CD14-positive monocyte (primary cell): ENCODE results near the gene KLLN. TPM values are rescaled to one million over a fixed set of nuclear protein-coding genes. Genes with fewer than 3 reads are reported as not detected.
"Not testable (repeated sequence)": the region's sequence is repeated elsewhere in the genome, so short reads cannot be mapped to it uniquely, and the experiment has no call there.

Experiments
- DNase-seq, 3 donors: peaks; one replicate each; pipeline ENCODE4 v3.0.0-alpha.2; 2011 to 2022
- H2AFZ ChIP-seq: 2 replicates; pipeline ENCODE4 v1.6.0; 2012; ENCODE audit warnings: mild to moderate bottlenecking, low read depth, low read length, inconsistent platforms; ENCODE audit not compliant: insufficient read depth, poor library complexity, severe bottlenecking
- H3K27ac ChIP-seq, 2 donors: 1 replicate in 1 of 2; 2 replicates in 1 of 2; pipeline ENCODE4 v1.5.1; 2012 to 2013; ENCODE audit warnings: low read length in 2 of 2, control low read depth in 1 of 2, inconsistent platforms in 1 of 2, low read depth in 1 of 2, mild to moderate bottlenecking in 1 of 2
- H3K27me3 ChIP-seq, 2 donors: one replicate each; pipeline versions ENCODE4 v1.6.0 to v1.6.1; 2011 to 2013; ENCODE audit warnings: low read length in 2 of 2; ENCODE audit not compliant: control insufficient read depth in 2 of 2, insufficient read depth in 2 of 2
- H3K36me3 ChIP-seq, 2 donors: replicated peaks in 1 of 2; 1 replicate in 1 of 2; 2 replicates in 1 of 2; pipeline versions ENCODE4 v1.5.1 to v1.6.1; 2012 to 2013; ENCODE audit warnings: low read length in 2 of 2, control low read depth in 1 of 2, inconsistent platforms in 1 of 2, mild to moderate bottlenecking in 1 of 2; ENCODE audit not compliant: insufficient read depth in 2 of 2, control insufficient read depth in 1 of 2
- H3K4me1 ChIP-seq, 2 donors: 1 replicate in 1 of 2; 2 replicates in 1 of 2; pipeline versions ENCODE4 v1.5.1 to v1.6.1; 2012 to 2013; ENCODE audit warnings: low read length in 2 of 2, control low read depth in 1 of 2, inconsistent platforms in 1 of 2, mild to moderate bottlenecking in 1 of 2, moderate library complexity in 1 of 2; ENCODE audit not compliant: insufficient read depth in 2 of 2, control insufficient read depth in 1 of 2
- H3K4me2 ChIP-seq: replicated peaks from 2 replicates; pipeline ENCODE3; 2012; ENCODE audit warnings: low read length, moderate library complexity, mild to moderate bottlenecking; ENCODE audit not compliant: poor library complexity, severe bottlenecking; ENCODE audit errors: extremely low read depth
- H3K4me3 ChIP-seq, 3 experiments: fragments of 200-600 bp in 1 of 3; sonication (generic) in 1 of 3; replicated peaks in 1 of 3; 1 replicate in 2 of 3; 2 replicates in 1 of 3; pipeline ENCODE4 v1.5.1; 2011 to 2013; ENCODE audit warnings: low read length in 3 of 3, mild to moderate bottlenecking in 3 of 3, control low read depth in 2 of 3, low read depth in 2 of 3, inconsistent platforms in 1 of 3, moderate library complexity in 1 of 3
- H3K79me2 ChIP-seq: 2 replicates; pipeline ENCODE4 v1.6.0; 2012; ENCODE audit warnings: mild to moderate bottlenecking, control low read depth, inconsistent platforms, low read length, moderate library complexity; ENCODE audit not compliant: insufficient read depth
- H3K9ac ChIP-seq: 2 replicates; pipeline ENCODE4 v1.6.0; 2017; ENCODE audit warnings: low read length, mild to moderate bottlenecking; ENCODE audit not compliant: insufficient read depth, poor library complexity, severe bottlenecking
- H3K9me3 ChIP-seq, 2 donors: replicated peaks in 1 of 2; 1 replicate in 1 of 2; 2 replicates in 1 of 2; pipeline versions ENCODE4 v1.5.1 to v1.6.1; 2012 to 2013; ENCODE audit warnings: low read length in 2 of 2, control low read depth in 1 of 2; ENCODE audit not compliant: control insufficient read depth in 1 of 2, insufficient read depth in 1 of 2
- H4K20me1 ChIP-seq: 2 replicates; pipeline ENCODE4 v1.6.0; 2012; ENCODE audit warnings: mild to moderate bottlenecking, low read length, control low read depth, moderate library complexity; ENCODE audit not compliant: insufficient read depth
- H3K27ac Mint-ChIP-seq, 7 donors: one replicate each; pipeline ENCODE4 v1.8.0; 2020; ENCODE audit warnings: mild to moderate bottlenecking in 7 of 7, mixed read lengths in 7 of 7, moderate library complexity in 6 of 7, inconsistent platforms in 2 of 7
- H3K27me3 Mint-ChIP-seq, 3 donors: one replicate each; pipeline ENCODE4 v1.8.0; 2021 to 2022; ENCODE audit warnings: low read depth in 3 of 3, mild to moderate bottlenecking in 3 of 3, mixed read lengths in 3 of 3, moderate library complexity in 3 of 3, inconsistent platforms in 1 of 3
- H3K36me3 Mint-ChIP-seq, 2 donors: one replicate each; pipeline ENCODE4 v1.8.0; 2020; ENCODE audit warnings: mixed read lengths in 2 of 2, inconsistent platforms in 1 of 2, mild to moderate bottlenecking in 1 of 2
- H3K4me1 Mint-ChIP-seq: one replicate; pipeline ENCODE4 v1.8.0; 2020; ENCODE audit warnings: mild to moderate bottlenecking, mixed read lengths
- H3K4me3 Mint-ChIP-seq, 2 donors: one replicate each; pipeline ENCODE4 v1.8.0; 2020; ENCODE audit warnings: mild to moderate bottlenecking in 2 of 2, mixed read lengths in 2 of 2, moderate library complexity in 1 of 2
- H3K9me3 Mint-ChIP-seq, 7 donors: one replicate each; pipeline ENCODE4 v1.8.0; 2020 to 2022; ENCODE audit warnings: mixed read lengths in 7 of 7, mild to moderate bottlenecking in 6 of 7, moderate library complexity in 6 of 7, inconsistent platforms in 2 of 7
- WGBS: methylation state at CpG from one replicate; pipeline ENCODE4 v1.1.5; 2013; ENCODE audit warnings: missing lambda C conversion rate; ENCODE audit not compliant: insufficient coverage; 5-methylcytosine and 5-hydroxymethylcytosine counted together
- intact Hi-C, 2 donors: fragments of 100-400 bp; cut with micrococcal nuclease; formaldehyde crosslinking; loops; one replicate each; pipeline versions ENCODE4 v1.15.0 to v1.15.1; 2023
- polyA plus RNA-seq, 3 donors: library from polyadenylated mRNA; depleted of rRNA in 1 of 3; unstranded in 2 of 3; stranded (reverse) in 1 of 3; fragments of 300-500 nt in 2 of 3; fragments of >200 nt in 1 of 3; fragmentation: Illumina TruSeq in 2 of 3; gene quantifications; 1 replicate in 2 of 3; 2 replicates in 1 of 3; pipeline ENCODE4 v1.2.3, GENCODE V29; 2012 to 2021
- TF ChIP-seq, protein P1 (sequence below): fragments of 200-600 bp; IDR thresholded peaks from one replicate; pipeline ENCODE4 v1.8.0; 2022; ENCODE audit warnings: antibody characterized with exemption, mild to moderate bottlenecking

KLLN gene
- polyA plus RNA-seq, 3 donors, result 0.11 to 0.23 (median 0.12) TPM

DNA sequence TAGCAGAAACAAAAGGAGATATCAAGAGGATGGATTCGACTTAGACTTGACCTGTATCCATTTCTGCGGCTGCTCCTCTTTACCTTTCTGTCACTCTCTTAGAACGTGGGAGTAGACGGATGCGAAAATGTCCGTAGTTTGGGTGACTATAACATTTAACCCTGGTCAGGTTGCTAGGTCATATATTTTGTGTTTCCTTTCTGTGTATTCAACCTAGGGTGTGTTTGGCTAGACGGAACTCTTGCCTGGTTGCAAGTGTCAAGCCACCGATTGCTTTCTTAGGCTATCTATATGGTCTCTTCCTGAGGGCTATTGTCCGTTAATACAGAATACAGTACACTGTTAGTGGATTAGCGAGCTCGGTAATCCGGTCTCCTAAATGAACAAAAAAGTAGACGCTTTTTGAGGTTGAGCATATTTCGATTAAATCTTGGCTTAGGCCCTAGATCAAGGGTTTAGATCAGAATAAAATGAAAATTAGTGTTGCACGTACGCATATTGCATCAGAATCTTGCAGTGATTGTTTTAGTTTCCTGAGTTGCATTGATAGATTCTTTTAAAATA, 1.2 kb upstream of the KLLN start:
- Histone ChIP-seq H3K27me3 (no peaks in the 10 kb centered on the region), H3K79me2 (peaks cover 64% of the 10 kb centered on the region), H3K4me3 (peak overlapping the region; percentile 81 to 97 (median 86)), H3K27ac (peak overlapping the region; percentile 89 to 93), H3K9ac (peak overlapping the region; percentile 83), H2AFZ (peak overlapping the region; percentile 93), H3K4me1 (peaks cover 21 to 57% of the 10 kb centered on the region in 2 donors), H3K36me3 (no peaks in the 10 kb centered on the region), H3K9me3 (no peaks in the 10 kb centered on the region), H4K20me1 (peaks cover 56% of the 10 kb centered on the region), H3K4me2 (peak overlapping the region; percentile 97)
- Mint-ChIP-seq H3K36me3 (peaks cover 3 to 7% of the 10 kb centered on the region in 2 donors), H3K4me1 (peaks cover 39% of the 10 kb centered on the region), H3K9me3 (peaks cover 0 to 2% (median 0%) of the 10 kb centered on the region in 7 donors), H3K27me3 (no peaks in the 10 kb centered on the region), H3K27ac (peak overlapping the region; percentile 79 to 95 (median 84)), H3K4me3 (peak overlapping the region; percentile 94 to 99)
- TF ChIP-seq, protein P1, sequence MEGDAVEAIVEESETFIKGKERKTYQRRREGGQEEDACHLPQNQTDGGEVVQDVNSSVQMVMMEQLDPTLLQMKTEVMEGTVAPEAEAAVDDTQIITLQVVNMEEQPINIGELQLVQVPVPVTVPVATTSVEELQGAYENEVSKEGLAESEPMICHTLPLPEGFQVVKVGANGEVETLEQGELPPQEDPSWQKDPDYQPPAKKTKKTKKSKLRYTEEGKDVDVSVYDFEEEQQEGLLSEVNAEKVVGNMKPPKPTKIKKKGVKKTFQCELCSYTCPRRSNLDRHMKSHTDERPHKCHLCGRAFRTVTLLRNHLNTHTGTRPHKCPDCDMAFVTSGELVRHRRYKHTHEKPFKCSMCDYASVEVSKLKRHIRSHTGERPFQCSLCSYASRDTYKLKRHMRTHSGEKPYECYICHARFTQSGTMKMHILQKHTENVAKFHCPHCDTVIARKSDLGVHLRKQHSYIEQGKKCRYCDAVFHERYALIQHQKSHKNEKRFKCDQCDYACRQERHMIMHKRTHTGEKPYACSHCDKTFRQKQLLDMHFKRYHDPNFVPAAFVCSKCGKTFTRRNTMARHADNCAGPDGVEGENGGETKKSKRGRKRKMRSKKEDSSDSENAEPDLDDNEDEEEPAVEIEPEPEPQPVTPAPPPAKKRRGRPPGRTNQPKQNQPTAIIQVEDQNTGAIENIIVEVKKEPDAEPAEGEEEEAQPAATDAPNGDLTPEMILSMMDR, result no peak
- intact Hi-C loops, result loop anchor here (5.0 to 10.0 kb wide), 5 partner anchors 253 to 690 kb away; no protein-coding TSS in a partner anchor
- WGBS, result 2% methylated on average over 7 of the region's 16 CpGs
- no peak for DNase-seq

DNA sequence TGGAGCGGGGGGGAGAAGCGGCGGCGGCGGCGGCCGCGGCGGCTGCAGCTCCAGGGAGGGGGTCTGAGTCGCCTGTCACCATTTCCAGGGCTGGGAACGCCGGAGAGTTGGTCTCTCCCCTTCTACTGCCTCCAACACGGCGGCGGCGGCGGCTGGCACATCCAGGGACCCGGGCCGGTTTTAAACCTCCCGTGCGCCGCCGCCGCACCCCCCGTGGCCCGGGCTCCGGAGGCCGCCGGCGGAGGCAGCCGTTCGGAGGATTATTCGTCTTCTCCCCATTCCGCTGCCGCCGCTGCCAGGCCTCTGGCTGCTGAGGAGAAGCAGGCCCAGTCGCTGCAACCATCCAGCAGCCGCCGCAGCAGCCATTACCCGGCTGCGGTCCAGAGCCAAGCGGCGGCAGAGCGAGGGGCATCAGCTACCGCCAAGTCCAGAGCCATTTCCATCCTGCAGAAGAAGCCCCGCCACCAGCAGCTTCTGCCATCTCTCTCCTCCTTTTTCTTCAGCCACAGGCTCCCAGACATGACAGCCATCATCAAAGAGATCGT, 690 bp upstream of the KLLN start:
- intact Hi-C loops, result loop anchor here (5.0 to 10.0 kb wide), 5 partner anchors 253 to 691 kb away; no protein-coding TSS in a partner anchor
- H3K27me3 Mint-ChIP-seq, H3K27me3 ChIP-seq, H3K9me3 ChIP-seq, H3K36me3 ChIP-seq, H3K36me3 Mint-ChIP-seq, H3K9me3 Mint-ChIP-seq: not testable (repeated sequence)
- Mint-ChIP-seq H3K27ac (peak overlapping the region; percentile 79 to 95 (median 84)), H3K4me3 (peak overlapping the region; percentile 94 to 99), H3K4me1 (peaks cover 35% of the 10 kb centered on the region)
- H2AFZ ChIP-seq, result peak overlapping the region; percentile 93
- peak overlapping the region; percentile 81 to 97 (median 86) for H3K4me3 ChIP-seq
- 0% methylated on average over 36 of the region's 47 CpGs for WGBS
- H4K20me1 ChIP-seq, result peaks cover 50% of the 10 kb centered on the region
- peaks cover 59% of the 10 kb centered on the region for H3K79me2 ChIP-seq
- DNase-seq, result peak in 2 of 3 donors; percentile 21 to 24
- peaks cover 17 to 53% of the 10 kb centered on the region in 2 donors for H3K4me1 ChIP-seq
- peak overlapping the region; percentile 83 for H3K9ac ChIP-seq
- peak overlapping the region; percentile 89 to 93 for H3K27ac ChIP-seq
- H3K4me2 ChIP-seq, result peak overlapping the region; percentile 97
